Measurements from ENCODE around the gene DNAJC11. TPM values are rescaled to one million over a fixed set of nuclear protein-coding genes. Genes with fewer than 3 reads are reported as not detected.

Gene DNAJC11
- total RNA-seq, 2 experiments from 2014 or later, result 77.6 to 83.0 TPM

DNA sequence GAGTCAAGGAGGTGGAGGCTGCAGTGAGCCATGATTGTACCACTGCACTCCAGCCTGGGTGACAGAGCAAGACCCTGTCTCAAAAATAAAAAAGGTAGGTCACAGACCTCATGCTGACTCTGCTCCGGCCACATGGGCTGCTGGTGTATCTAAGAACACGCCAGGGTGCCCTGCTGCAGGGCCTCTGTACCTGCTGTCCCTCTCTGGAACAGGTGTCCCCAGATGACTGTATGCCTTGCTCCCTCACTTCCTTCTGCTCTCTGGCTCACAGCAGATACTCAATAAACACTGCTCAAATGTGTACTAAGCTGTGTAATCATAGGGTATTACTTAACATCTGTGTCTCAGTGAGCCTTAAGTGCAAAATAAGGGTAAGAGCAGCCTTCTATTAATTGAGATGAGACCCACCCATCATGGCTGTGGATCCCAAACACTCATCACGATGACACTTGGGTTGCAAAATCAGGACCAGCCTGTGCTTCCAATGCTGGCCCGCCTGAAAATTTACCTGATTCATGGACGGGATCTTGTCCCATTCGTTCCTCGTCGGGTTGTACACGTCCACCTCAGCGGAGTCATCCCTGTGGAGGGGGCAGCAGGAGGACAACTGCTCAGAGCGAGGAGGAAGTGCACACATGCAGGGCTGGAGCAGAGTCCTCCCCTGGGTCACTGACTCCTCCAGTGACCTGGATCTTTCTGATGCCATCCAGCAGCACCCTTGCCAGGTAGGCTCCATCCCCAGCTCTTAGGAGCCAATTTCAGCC is 106.5 kb downstream of the DNAJC11 start:
- Mint-ChIP-seq H3K27ac (no peak overlapping the region), H3K4me3 (no peak overlapping the region), H3K27me3 (no peaks in the 10 kb centered on the region), H3K36me3 (peaks cover 28% of the 10 kb centered on the region), H3K9me3 (no peaks in the 10 kb centered on the region), H3K4me1 (peaks cover 43% of the 10 kb centered on the region)
- DNase-seq, result no peak

GRCh38 chr1:6593810-6594209 is 107.8 kb downstream of the DNAJC11 start:
- Mint-ChIP-seq H3K36me3 (peaks cover 16% of the 10 kb centered on the region), H3K9me3 (no peaks in the 10 kb centered on the region), H3K27ac (no peak overlapping the region), H3K4me3 (no peak overlapping the region), H3K27me3 (no peaks in the 10 kb centered on the region), H3K4me1 (peaks cover 31% of the 10 kb centered on the region)
- DNase-seq, result no peak

DNA sequence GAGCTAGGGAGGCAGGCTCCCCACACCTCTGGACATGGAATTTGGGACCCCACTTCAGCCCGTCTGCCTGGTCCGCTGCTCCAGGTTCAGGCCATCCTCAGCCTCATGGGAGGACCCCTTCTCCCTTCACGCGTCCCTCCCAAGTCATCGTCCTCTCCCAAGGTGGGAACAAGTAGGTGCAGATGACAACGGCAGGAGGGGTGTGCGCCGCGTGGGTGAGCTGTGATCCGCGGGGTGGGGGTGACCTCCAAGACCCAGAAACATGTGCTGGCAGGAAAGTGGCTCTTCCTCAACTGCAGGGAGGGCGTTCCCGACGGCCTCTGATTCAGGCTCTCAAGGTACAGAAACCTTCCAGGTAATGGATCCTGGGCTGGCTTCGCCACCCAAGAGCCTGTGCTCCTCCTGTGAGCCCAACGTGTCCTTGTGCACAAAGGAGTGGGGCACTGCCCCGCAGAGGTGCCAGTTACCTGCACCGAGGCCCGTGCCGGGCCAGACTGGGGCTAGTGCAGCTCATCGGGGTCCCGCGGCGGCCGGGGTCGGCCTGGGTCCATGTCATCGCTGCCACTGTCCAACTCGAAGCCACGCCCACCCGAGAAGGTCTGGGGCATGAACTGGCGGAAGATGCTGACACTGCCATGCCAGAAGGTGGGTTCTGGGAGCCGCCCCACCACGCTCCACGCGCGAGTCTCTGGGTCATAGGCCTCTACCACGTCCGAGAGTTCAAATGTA is 108.6 kb downstream of the DNAJC11 start:
- H3K27ac Mint-ChIP-seq, result no peak overlapping the region
- DNase-seq, result no peak
- no peaks in the 10 kb centered on the region for H3K27me3 Mint-ChIP-seq
- H3K4me1 Mint-ChIP-seq, result peaks cover 29% of the 10 kb centered on the region
- no peaks in the 10 kb centered on the region for H3K9me3 Mint-ChIP-seq
- H3K36me3 Mint-ChIP-seq, result peaks cover 12% of the 10 kb centered on the region
- H3K4me3 Mint-ChIP-seq, result no peak overlapping the region

DNA sequence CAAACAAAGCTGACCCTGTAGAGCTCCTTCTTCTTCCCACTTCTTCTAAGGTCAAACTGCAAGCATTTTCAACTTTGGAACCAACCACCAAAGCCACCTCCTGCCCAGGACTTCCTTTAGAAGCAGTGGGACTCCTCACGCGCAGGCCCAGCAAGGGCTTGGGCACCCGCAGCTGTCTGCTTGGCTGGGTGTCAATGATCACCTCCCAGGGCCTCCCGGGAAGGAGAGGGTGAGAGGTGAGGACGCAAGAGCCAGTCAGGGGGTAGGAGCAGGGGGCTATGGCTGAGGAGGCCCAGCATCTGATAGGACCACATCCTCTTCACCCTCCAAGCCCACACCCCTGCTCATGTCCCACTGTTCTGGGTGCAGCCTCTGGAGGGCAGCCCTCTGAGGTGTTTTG is 109.2 kb downstream of the DNAJC11 start:
- Mint-ChIP-seq H3K4me1 (peaks cover 26% of the 10 kb centered on the region), H3K27ac (peak overlapping the region; percentile 8), H3K36me3 (peaks cover 14% of the 10 kb centered on the region), H3K27me3 (no peaks in the 10 kb centered on the region), H3K4me3 (no peak overlapping the region), H3K9me3 (no peaks in the 10 kb centered on the region)
- no peak for DNase-seq

DNA sequence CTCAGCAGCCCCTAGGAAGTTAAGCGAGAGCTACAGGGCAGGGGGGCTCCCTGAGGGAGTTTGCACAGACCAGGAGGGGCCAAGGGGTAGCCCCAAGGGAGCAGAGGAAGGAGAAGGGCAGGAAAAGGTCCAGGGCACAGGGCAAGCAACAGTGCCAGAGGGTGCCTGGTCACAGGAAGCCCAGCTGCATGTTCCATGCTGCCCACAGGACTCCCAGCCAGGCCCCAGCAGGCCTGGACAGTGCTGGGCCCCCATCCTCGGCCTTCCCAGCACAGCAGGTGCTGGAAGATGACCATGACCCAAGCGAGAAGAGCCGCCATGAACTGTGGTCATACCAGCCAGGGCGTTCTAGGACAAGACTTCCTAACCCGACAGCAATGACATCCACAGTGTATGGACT is 110.0 kb downstream of the DNAJC11 start:
- Mint-ChIP-seq H3K27ac (peak overlapping the region; percentile 42), H3K4me3 (no peak overlapping the region), H3K4me1 (peaks cover 26% of the 10 kb centered on the region), H3K36me3 (peaks cover 12% of the 10 kb centered on the region), H3K9me3 (no peaks in the 10 kb centered on the region), H3K27me3 (no peaks in the 10 kb centered on the region)
- DNase-seq, result no peak

- H3K27me3 Mint-ChIP-seq, result no peaks in the 10 kb centered on the region
- H3K36me3 Mint-ChIP-seq, result peaks cover 11% of the 10 kb centered on the region
- no peaks in the 10 kb centered on the region for H3K9me3 Mint-ChIP-seq
- H3K4me1 Mint-ChIP-seq, result peaks cover 27% of the 10 kb centered on the region
- H3K27ac Mint-ChIP-seq, result peak overlapping the region; percentile 76
- H3K4me3 Mint-ChIP-seq, result no peak overlapping the region
- no peak for DNase-seq
These were observed 110.4 kb downstream of the DNAJC11 start for GRCh38 chr1:6591222-6591621.

GRCh38 chr1:6590046-6590445 is 111.6 kb downstream of the DNAJC11 start:
- Mint-ChIP-seq H3K9me3 (no peaks in the 10 kb centered on the region), H3K36me3 (peaks cover 7% of the 10 kb centered on the region), H3K27me3 (no peaks in the 10 kb centered on the region), H3K27ac (peak overlapping the region; percentile 48), H3K4me3 (no peak overlapping the region), H3K4me1 (peaks cover 23% of the 10 kb centered on the region)
- DNase-seq, result no peak

GRCh38 chr1:6588893-6589520 is 112.6 kb downstream of the DNAJC11 start:
- Mint-ChIP-seq H3K27me3 (no peaks in the 10 kb centered on the region), H3K4me1 (peaks cover 27% of the 10 kb centered on the region), H3K9me3 (no peaks in the 10 kb centered on the region), H3K4me3 (no peak overlapping the region), H3K27ac (no peak overlapping the region), H3K36me3 (peaks cover 6% of the 10 kb centered on the region)
- no peak for DNase-seq

DNA sequence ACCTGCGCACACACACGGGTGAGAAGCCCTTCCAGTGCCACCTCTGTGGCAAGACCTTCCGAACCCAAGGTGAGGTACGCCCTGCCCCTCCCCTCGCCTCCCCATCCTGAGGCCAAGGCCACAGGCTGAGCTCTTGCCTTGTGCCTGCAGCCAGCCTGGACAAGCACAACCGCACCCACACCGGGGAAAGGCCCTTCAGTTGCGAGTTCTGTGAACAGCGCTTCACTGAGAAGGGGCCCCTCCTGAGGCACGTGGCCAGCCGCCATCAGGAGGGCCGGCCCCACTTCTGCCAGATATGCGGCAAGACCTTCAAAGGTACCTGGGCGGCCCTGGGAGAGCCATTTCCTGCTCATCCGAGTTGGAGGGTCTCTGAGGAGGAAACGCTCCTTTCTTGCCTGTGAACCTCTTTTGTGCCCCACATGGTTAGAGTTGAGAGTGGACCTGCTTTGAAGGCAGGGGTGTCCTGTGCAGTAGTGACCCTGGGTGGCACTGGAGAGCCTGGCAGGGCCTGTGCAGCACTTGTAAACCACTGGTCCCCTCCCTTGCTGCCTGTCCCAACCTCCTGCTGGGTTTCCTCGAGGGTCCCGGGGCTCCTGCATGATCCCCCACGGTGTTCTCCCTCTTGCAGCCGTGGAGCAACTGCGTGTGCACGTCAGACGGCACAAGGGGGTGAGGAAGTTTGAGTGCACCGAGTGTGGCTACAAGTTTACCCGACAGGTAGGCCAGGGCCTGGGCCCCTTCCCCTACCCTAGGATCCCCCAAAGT is 113.3 kb downstream of the DNAJC11 start:
- Mint-ChIP-seq H3K27me3 (no peaks in the 10 kb centered on the region), H3K36me3 (peaks cover 2% of the 10 kb centered on the region), H3K27ac (peak overlapping the region; percentile 38), H3K9me3 (no peaks in the 10 kb centered on the region), H3K4me1 (peaks cover 25% of the 10 kb centered on the region), H3K4me3 (no peak overlapping the region)
- DNase-seq, result no peak

DNA sequence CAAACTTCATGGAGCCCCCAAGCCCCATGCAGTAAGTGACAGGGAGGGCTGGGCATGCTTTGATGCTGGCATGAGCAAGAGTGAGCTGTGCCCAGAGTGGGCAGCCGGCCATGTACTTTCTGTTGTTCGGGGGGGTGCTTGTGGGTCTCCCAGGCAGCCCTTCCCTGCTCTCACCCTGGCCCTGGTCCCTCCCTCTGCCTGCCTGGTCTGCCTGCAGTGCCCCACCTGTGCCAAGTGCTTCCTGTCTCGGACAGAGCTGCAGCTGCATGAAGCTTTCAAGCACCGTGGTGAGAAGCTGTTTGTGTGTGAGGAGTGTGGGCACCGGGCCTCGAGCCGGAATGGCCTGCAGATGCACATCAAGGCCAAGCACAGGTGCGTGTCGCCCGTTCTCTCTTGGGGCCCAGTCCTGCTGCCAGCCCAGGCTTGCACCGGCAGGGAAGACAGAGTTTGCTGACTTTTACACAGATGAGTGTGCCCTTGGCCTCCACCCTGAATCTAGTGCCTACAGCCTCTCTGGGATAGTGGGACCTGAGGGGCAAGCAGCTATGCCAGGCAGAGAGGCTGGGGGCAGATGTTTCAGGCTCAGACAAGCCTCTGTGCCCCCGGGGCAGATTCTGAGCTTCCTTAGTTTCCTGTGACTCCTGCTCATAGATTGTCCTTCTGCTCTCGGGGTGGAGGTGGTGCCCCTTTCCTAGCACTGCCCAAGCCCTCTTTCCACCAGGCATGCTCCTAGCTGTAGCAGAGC is 114.2 kb downstream of the DNAJC11 start:
- peaks cover 26% of the 10 kb centered on the region for H3K4me1 Mint-ChIP-seq
- H3K36me3 Mint-ChIP-seq, result peaks cover 2% of the 10 kb centered on the region
- no peak for DNase-seq
- no peak overlapping the region for H3K4me3 Mint-ChIP-seq
- H3K27ac Mint-ChIP-seq, result peak overlapping the region; percentile 38
- no peaks in the 10 kb centered on the region for H3K9me3 Mint-ChIP-seq
- H3K27me3 Mint-ChIP-seq, result no peaks in the 10 kb centered on the region

DNA sequence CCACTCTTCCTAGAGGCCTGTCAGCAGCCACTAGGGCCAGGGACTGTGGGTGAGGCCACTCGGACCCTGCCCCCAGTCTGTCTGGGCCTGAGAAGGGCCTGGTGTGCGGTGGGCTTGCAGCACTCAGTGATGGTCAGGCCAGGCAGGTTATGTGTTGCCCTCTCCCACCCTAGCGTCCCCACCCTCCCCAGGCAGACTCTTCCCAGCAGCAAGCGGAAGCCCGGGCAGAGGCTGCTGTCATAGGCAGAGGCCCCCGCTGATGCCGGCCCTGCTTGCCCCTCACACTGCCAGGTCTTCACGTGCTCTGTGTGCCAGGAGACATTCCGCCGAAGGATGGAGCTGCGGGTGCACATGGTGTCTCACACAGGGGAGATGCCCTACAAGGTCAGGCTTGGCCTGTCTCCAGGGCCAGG is 115.2 kb downstream of the DNAJC11 start:
- no peak overlapping the region for H3K4me3 Mint-ChIP-seq
- no peak for DNase-seq
- H3K4me1 Mint-ChIP-seq, result peaks cover 27% of the 10 kb centered on the region
- H3K27ac Mint-ChIP-seq, result no peak overlapping the region
- no peaks in the 10 kb centered on the region for H3K9me3 Mint-ChIP-seq
- H3K36me3 Mint-ChIP-seq, result peaks cover 3% of the 10 kb centered on the region
- H3K27me3 Mint-ChIP-seq, result no peaks in the 10 kb centered on the region

GRCh38 chr1:6585841-6586240 is 115.8 kb downstream of the DNAJC11 start:
- Mint-ChIP-seq H3K27ac (no peak overlapping the region), H3K27me3 (no peaks in the 10 kb centered on the region), H3K9me3 (no peaks in the 10 kb centered on the region), H3K4me3 (no peak overlapping the region), H3K36me3 (peaks cover 3% of the 10 kb centered on the region), H3K4me1 (peaks cover 26% of the 10 kb centered on the region)
- no peak for DNase-seq

DNA sequence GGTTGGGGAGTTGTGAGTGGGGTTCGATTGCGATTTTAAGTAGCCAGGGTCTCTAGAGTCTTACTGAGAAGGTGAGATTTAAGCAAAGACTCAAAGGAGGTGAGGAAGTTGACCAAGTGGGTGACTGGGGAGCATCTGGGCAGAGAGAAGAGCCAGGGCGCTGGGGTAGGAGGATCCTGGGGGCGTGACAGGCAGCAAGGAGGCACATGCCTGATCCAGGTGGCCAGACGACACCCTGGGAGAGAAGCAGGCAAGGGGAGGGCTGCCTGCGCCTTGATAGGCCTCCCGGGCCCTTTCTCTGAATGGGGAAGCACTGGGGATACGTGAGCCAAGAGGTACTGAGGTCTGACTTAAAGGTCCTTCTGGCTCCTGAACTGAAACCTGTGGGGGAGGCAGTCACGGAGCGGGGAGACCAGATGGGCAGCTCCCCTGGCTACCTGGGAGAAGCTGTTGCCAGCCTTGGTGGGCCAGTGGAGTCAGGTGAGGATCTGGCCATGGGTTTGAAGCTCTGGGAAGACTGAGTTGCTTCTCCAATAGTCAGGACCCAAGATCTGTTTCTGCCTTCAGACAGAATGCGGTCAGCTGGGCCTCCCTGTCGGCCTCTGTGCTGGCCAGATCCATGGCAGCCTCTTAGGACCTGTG is 116.4 kb downstream of the DNAJC11 start:
- H3K9me3 Mint-ChIP-seq, result no peaks in the 10 kb centered on the region
- no peaks in the 10 kb centered on the region for H3K27me3 Mint-ChIP-seq
- H3K27ac Mint-ChIP-seq, result no peak overlapping the region
- peaks cover 6% of the 10 kb centered on the region for H3K36me3 Mint-ChIP-seq
- DNase-seq, result no peak
- no peak overlapping the region for H3K4me3 Mint-ChIP-seq
- peaks cover 31% of the 10 kb centered on the region for H3K4me1 Mint-ChIP-seq
